Measurements from ENCODE around the gene WNT9A. TPM values are rescaled to one million over a fixed set of nuclear protein-coding genes. Genes with fewer than 3 reads are reported as not detected.

The WNT9A gene
- total RNA-seq, 1 experiment from 2014 or later, result 1.5 TPM

DNA sequence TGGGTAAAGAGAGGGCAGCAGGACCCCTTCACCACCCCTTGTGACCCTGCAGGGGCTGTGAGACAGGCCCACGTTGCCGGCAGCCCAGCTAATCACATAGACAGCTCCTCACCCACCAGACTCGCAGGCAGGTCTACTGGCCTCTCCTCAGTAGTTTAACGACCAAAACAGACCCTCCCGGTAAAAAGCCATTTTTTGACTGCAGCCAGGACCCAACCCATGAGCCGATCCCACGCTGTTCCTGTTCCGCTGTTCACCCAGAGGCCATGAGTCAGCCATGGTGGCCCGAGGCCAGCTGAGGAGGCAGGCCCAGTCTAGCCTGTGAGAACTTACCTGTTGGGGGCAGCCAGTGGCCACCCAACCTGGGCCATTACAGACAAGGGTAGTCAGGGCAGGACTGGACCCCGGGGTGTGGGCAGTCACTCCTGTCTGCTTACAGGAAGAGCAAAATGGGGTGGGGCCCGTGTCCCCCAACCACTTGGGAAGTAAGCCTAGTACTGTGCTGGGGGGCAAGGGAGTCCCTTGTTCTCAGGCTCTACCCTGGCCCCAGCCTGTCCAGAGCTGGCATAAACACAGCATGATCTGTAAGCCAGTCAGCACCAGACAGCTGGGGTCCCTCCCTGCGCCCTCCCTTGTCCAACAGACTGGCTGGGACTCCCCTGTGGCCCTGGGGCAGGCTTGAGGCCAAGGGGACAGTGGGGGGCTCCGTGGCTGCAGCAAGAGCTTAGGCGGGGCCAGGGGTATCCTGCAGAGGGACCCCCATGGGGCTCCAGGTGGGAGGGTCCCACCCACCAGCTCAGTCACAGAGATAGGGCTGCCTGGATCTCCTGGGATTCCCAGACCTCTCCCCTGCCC is 61.9 kb downstream of the WNT9A start:
- ATAC-seq (no peak), DNase-seq (ENCODE audit: low spot score) (no peak)
- no peaks in the 10 kb centered on the region; the same call in 1 of the 2 replicates for H3K27me3 Mint-ChIP-seq (ENCODE audit: low read depth)
- H3K27ac Mint-ChIP-seq, result no peak overlapping the region
- no peaks in the 10 kb centered on the region for H3K36me3 Mint-ChIP-seq
- TF ChIP-seq, protein P1, sequence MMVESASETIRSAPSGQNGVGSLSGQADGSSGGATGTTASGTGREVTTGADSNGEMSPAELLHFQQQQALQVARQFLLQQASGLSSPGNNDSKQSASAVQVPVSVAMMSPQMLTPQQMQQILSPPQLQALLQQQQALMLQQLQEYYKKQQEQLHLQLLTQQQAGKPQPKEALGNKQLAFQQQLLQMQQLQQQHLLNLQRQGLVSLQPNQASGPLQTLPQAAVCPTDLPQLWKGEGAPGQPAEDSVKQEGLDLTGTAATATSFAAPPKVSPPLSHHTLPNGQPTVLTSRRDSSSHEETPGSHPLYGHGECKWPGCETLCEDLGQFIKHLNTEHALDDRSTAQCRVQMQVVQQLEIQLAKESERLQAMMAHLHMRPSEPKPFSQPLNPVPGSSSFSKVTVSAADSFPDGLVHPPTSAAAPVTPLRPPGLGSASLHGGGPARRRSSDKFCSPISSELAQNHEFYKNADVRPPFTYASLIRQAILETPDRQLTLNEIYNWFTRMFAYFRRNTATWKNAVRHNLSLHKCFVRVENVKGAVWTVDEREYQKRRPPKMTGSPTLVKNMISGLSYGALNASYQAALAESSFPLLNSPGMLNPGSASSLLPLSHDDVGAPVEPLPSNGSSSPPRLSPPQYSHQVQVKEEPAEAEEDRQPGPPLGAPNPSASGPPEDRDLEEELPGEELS (CRISPR knock-in tag; IDR thresholded peaks at IDR 0.05), result no peak
- TF ChIP-seq, protein P2, sequence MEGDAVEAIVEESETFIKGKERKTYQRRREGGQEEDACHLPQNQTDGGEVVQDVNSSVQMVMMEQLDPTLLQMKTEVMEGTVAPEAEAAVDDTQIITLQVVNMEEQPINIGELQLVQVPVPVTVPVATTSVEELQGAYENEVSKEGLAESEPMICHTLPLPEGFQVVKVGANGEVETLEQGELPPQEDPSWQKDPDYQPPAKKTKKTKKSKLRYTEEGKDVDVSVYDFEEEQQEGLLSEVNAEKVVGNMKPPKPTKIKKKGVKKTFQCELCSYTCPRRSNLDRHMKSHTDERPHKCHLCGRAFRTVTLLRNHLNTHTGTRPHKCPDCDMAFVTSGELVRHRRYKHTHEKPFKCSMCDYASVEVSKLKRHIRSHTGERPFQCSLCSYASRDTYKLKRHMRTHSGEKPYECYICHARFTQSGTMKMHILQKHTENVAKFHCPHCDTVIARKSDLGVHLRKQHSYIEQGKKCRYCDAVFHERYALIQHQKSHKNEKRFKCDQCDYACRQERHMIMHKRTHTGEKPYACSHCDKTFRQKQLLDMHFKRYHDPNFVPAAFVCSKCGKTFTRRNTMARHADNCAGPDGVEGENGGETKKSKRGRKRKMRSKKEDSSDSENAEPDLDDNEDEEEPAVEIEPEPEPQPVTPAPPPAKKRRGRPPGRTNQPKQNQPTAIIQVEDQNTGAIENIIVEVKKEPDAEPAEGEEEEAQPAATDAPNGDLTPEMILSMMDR (IDR thresholded peaks at IDR 0.05), result no peak
- TF ChIP-seq JAZF1 (CRISPR knock-in tag; IDR thresholded peaks at IDR 0.05) (no peak), NFATC4 (CRISPR knock-in tag; IDR thresholded peaks at IDR 0.05) (no peak), KAT7 (CRISPR knock-in tag; IDR thresholded peaks at IDR 0.05; ENCODE audit: borderline replicate concordance) (no peak), RORB (CRISPR knock-in tag; IDR thresholded peaks at IDR 0.05) (no peak), ZNF232 (CRISPR knock-in tag; IDR thresholded peaks at IDR 0.05) (no peak), ZNF416 (CRISPR knock-in tag; IDR thresholded peaks at IDR 0.05) (no peak)
- TF ChIP-seq, protein P3, sequence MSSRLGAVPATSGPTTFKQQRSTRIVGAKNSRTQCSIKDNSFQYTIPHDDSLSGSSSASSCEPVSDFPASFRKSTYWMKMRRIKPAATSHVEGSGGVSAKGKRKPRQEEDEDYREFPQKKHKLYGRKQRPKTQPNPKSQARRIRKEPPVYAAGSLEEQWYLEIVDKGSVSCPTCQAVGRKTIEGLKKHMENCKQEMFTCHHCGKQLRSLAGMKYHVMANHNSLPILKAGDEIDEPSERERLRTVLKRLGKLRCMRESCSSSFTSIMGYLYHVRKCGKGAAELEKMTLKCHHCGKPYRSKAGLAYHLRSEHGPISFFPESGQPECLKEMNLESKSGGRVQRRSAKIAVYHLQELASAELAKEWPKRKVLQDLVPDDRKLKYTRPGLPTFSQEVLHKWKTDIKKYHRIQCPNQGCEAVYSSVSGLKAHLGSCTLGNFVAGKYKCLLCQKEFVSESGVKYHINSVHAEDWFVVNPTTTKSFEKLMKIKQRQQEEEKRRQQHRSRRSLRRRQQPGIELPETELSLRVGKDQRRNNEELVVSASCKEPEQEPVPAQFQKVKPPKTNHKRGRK (CRISPR knock-in tag; IDR thresholded peaks at IDR 0.05; ENCODE audit: borderline replicate concordance), result no peak
- H3K4me1 Mint-ChIP-seq, result peaks cover 3% of the 10 kb centered on the region
- H3K4me3 Mint-ChIP-seq, result no peak overlapping the region
- ChIA-PET POLR2A (no interaction called here), CTCF (interaction anchor here (1.2 to 1.4 kb wide), 3 partner anchors 11 to 92 kb away, joined by 3 to 5 read pairs (median 4); no protein-coding TSS in a partner anchor)
- no peaks in the 10 kb centered on the region for H3K9me3 Mint-ChIP-seq

DNA sequence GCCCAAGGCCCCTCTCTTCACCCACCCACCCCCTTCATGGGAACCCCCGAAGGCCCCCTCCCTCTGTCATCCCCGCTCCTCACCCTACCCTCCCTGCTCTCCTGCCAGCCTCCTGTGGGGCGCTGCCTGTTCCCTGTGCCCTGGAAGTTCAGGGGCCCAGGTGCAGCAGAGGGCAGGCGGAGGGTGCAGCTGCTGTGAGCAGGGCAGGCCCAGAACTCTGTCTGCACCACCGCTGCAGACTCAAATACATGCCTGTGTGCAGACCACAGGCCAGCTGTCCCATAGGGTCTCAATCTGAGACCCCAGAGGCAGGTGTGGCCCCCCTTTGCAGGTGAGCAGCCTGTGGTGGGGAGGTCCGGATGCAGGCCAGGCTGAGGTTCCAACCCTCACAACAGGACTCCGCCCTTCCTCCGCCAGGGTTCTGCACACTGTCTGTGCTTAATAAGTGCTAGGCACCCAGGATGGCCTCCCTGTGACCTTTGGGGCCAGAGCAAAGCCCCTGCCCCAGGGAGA is 62.5 kb downstream of the WNT9A start:
- H3K4me3 Mint-ChIP-seq, result no peak overlapping the region
- ATAC-seq (no peak), DNase-seq (ENCODE audit: low spot score) (no peak)
- H3K27me3 Mint-ChIP-seq (ENCODE audit: low read depth), result no peaks in the 10 kb centered on the region; the same call in 1 of the 2 replicates
- H3K36me3 Mint-ChIP-seq, result no peaks in the 10 kb centered on the region
- H3K4me1 Mint-ChIP-seq, result peaks cover 3% of the 10 kb centered on the region
- H3K27ac Mint-ChIP-seq, result no peak overlapping the region
- ChIA-PET CTCF (interaction anchor here (1.2 to 1.3 kb wide), 2 partner anchors 12 to 68 kb away, joined by 4 to 5 read pairs; no protein-coding TSS in a partner anchor), POLR2A (interaction anchor here (0.6 kb wide), 1 partner anchor 37 kb away, joined by 3 read pairs; no protein-coding TSS in a partner anchor)
- H3K9me3 Mint-ChIP-seq, result no peaks in the 10 kb centered on the region
- no peak for TF ChIP-seq ZBTB21 (CRISPR knock-in tag; IDR thresholded peaks at IDR 0.05; ENCODE audit: borderline replicate concordance)
- no peak for TF ChIP-seq ZNF671 (CRISPR knock-in tag; IDR thresholded peaks at IDR 0.05)
- TF ChIP-seq, protein P4, sequence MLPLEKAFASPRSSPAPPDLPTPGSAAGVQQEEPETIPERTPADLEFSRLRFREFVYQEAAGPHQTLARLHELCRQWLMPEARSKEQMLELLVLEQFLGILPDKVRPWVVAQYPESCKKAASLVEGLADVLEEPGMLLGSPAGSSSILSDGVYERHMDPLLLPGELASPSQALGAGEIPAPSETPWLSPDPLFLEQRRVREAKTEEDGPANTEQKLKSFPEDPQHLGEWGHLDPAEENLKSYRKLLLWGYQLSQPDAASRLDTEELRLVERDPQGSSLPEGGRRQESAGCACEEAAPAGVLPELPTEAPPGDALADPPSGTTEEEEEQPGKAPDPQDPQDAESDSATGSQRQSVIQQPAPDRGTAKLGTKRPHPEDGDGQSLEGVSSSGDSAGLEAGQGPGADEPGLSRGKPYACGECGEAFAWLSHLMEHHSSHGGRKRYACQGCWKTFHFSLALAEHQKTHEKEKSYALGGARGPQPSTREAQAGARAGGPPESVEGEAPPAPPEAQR (CRISPR knock-in tag; IDR thresholded peaks at IDR 0.05), result no peak
- TF ChIP-seq ZNF317 (CRISPR knock-in tag; IDR thresholded peaks at IDR 0.05; ENCODE audit: borderline replicate concordance, low read depth), result no peak
- TF ChIP-seq, protein P5, sequence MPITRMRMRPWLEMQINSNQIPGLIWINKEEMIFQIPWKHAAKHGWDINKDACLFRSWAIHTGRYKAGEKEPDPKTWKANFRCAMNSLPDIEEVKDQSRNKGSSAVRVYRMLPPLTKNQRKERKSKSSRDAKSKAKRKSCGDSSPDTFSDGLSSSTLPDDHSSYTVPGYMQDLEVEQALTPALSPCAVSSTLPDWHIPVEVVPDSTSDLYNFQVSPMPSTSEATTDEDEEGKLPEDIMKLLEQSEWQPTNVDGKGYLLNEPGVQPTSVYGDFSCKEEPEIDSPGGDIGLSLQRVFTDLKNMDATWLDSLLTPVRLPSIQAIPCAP (CRISPR knock-in tag; IDR thresholded peaks at IDR 0.05), result no peak
- TF ChIP-seq, protein P6, sequence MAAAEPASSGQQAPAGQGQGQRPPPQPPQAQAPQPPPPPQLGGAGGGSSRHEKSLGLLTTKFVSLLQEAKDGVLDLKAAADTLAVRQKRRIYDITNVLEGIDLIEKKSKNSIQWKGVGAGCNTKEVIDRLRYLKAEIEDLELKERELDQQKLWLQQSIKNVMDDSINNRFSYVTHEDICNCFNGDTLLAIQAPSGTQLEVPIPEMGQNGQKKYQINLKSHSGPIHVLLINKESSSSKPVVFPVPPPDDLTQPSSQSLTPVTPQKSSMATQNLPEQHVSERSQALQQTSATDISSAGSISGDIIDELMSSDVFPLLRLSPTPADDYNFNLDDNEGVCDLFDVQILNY (CRISPR knock-in tag; IDR thresholded peaks at IDR 0.05), result no peak
- TF ChIP-seq JAZF1 (CRISPR knock-in tag; IDR thresholded peaks at IDR 0.05), result no peak
- TF ChIP-seq EMX1 (CRISPR knock-in tag; IDR thresholded peaks at IDR 0.05), result no peak
- TF ChIP-seq OVOL2 (CRISPR knock-in tag; IDR thresholded peaks at IDR 0.05; ENCODE audit: borderline replicate concordance), result no peak
- TF ChIP-seq TEAD1 (CRISPR knock-in tag; IDR thresholded peaks at IDR 0.05), result no peak
- TF ChIP-seq, protein P7, sequence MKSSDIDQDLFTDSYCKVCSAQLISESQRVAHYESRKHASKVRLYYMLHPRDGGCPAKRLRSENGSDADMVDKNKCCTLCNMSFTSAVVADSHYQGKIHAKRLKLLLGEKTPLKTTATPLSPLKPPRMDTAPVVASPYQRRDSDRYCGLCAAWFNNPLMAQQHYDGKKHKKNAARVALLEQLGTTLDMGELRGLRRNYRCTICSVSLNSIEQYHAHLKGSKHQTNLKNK (CRISPR knock-in tag; IDR thresholded peaks at IDR 0.05), result no peak
- no peak for TF ChIP-seq NFE2L1 (CRISPR knock-in tag; IDR thresholded peaks at IDR 0.05)
- TF ChIP-seq TP53 (CRISPR knock-in tag; IDR thresholded peaks at IDR 0.05), result no peak
- TF ChIP-seq FOXK1 (CRISPR knock-in tag; IDR thresholded peaks at IDR 0.05), result no peak
- TF ChIP-seq RORB (CRISPR knock-in tag; IDR thresholded peaks at IDR 0.05), result no peak
- no peak for TF ChIP-seq ZNF121 (CRISPR knock-in tag; IDR thresholded peaks at IDR 0.05)
- no peak for TF ChIP-seq GTF2I (CRISPR knock-in tag; conservative IDR thresholded peaks at IDR 0.05)
